Mesenchymal stem cell (in vitro differentiated cells and primary cell): Measurements from ENCODE around the gene IL12B.
"Not testable (repeated sequence)": the region's sequence is repeated elsewhere in the genome, so short reads cannot be mapped to it uniquely, and the experiment has no call there.

Experiments used
- DNase-seq: peaks from one replicate; pipeline ENCODE4 v3.0.0-alpha.2; 2013
- H2AFZ ChIP-seq: one replicate; pipeline ENCODE4 v1.6.1; 2013; ENCODE audit warnings: low read depth, mild to moderate bottlenecking, control low read depth, inconsistent platforms, low read length, moderate library complexity
- H2AK5ac ChIP-seq: 2 replicates; pipeline ENCODE4 v1.6.1; 2013; ENCODE audit warnings: low read length, moderate library complexity, mild to moderate bottlenecking, inconsistent platforms; ENCODE audit not compliant: severe bottlenecking
- H2BK120ac ChIP-seq: one replicate; pipeline ENCODE4 v1.6.1; 2013; ENCODE audit warnings: low read depth, mild to moderate bottlenecking, inconsistent platforms, low read length, moderate library complexity
- H2BK12ac ChIP-seq, 2 experiments: one replicate each; pipeline ENCODE4 v1.6.1; 2013; ENCODE audit warnings: inconsistent platforms in 2 of 2, low read length in 2 of 2, mild to moderate bottlenecking in 2 of 2, moderate library complexity in 2 of 2, control low read depth in 1 of 2
- H2BK15ac ChIP-seq: one replicate; pipeline ENCODE4 v1.6.1; 2013; ENCODE audit warnings: mild to moderate bottlenecking, low read depth, inconsistent platforms; ENCODE audit not compliant: poor library complexity, severe bottlenecking
- H2BK5ac ChIP-seq: 2 replicates; pipeline ENCODE4 v1.6.1; 2013; ENCODE audit warnings: low read depth, mild to moderate bottlenecking, low read length, control low read depth, inconsistent platforms; ENCODE audit not compliant: poor library complexity, severe bottlenecking
- H3K14ac ChIP-seq, 2 experiments: one replicate each; pipeline ENCODE4 v1.6.1; 2013; ENCODE audit warnings: inconsistent platforms in 2 of 2, low read length in 2 of 2, control low read depth in 1 of 2, mild to moderate bottlenecking in 1 of 2, moderate library complexity in 1 of 2
- H3K18ac ChIP-seq, 2 experiments: one replicate each; pipeline ENCODE4 v1.6.1; 2013; ENCODE audit warnings: inconsistent platforms in 2 of 2, low read length in 2 of 2, control low read depth in 1 of 2, low read depth in 1 of 2, mild to moderate bottlenecking in 1 of 2
- H3K23ac ChIP-seq, 2 experiments: one replicate each; pipeline ENCODE4 v1.6.1; 2013; ENCODE audit warnings: inconsistent platforms in 2 of 2, low read length in 2 of 2, mild to moderate bottlenecking in 2 of 2, moderate library complexity in 2 of 2, control low read depth in 1 of 2
- H3K27ac ChIP-seq: 2 replicates; pipeline ENCODE4 v1.5.1; 2013; ENCODE audit warnings: mild to moderate bottlenecking, moderate library complexity, low read length, control low read depth, inconsistent platforms; ENCODE audit not compliant: poor library complexity, severe bottlenecking
- H3K27me3 ChIP-seq, 2 experiments: 2 replicates each; pipeline versions ENCODE4 v1.6.1 to v1.7.0; 2013; ENCODE audit warnings: low read length in 2 of 2, mild to moderate bottlenecking in 2 of 2, moderate library complexity in 2 of 2, control low read depth in 1 of 2, inconsistent platforms in 1 of 2; ENCODE audit not compliant: control insufficient read depth in 1 of 2, insufficient read depth in 1 of 2
- H3K36me3 ChIP-seq, 2 experiments: 2 replicates each; pipeline versions ENCODE4 v1.6.1 to v1.7.0; 2013; ENCODE audit warnings: low read length in 2 of 2, control low read depth in 1 of 2, inconsistent platforms in 1 of 2, low read depth in 1 of 2, mild to moderate bottlenecking in 1 of 2; ENCODE audit not compliant: insufficient read depth in 2 of 2, control insufficient read depth in 1 of 2
- H3K4ac ChIP-seq, 2 experiments: one replicate each; pipeline ENCODE4 v1.6.1; 2013; ENCODE audit warnings: inconsistent platforms in 2 of 2, low read length in 2 of 2, mild to moderate bottlenecking in 2 of 2, moderate library complexity in 2 of 2, control low read depth in 1 of 2, low read depth in 1 of 2
- H3K4me1 ChIP-seq: 2 replicates; pipeline ENCODE4 v1.6.1; 2013; ENCODE audit warnings: low read depth, low read length, control low read depth; ENCODE audit not compliant: control insufficient read depth, insufficient read depth
- H3K4me2 ChIP-seq: 2 replicates; pipeline ENCODE4 v1.6.1; 2013; ENCODE audit warnings: low read length, mild to moderate bottlenecking, inconsistent platforms; ENCODE audit not compliant: poor library complexity, severe bottlenecking
- H3K4me3 ChIP-seq, 2 experiments: 2 replicates each; pipeline versions ENCODE4 v1.5.1 to v1.7.0; 2013; ENCODE audit warnings: low read length in 2 of 2, mild to moderate bottlenecking in 2 of 2, control low read depth in 1 of 2, low read depth in 1 of 2; ENCODE audit not compliant: insufficient read depth in 1 of 2
- H3K79me1 ChIP-seq: replicated peaks from 2 replicates; pipeline ENCODE4 v1.6.1; 2013; ENCODE audit warnings: mild to moderate bottlenecking, control low read depth, low read length, inconsistent platforms; ENCODE audit not compliant: poor library complexity, severe bottlenecking
- H3K9ac ChIP-seq: 2 replicates; pipeline ENCODE4 v1.7.0; 2013; ENCODE audit warnings: mild to moderate bottlenecking, low read length, moderate library complexity
- H3K9me3 ChIP-seq: 2 replicates; pipeline ENCODE4 v1.7.0; 2013; ENCODE audit warnings: mild to moderate bottlenecking, low read length; ENCODE audit not compliant: control insufficient read depth
- H4K8ac ChIP-seq: one replicate; pipeline ENCODE4 v1.6.1; 2013; ENCODE audit warnings: inconsistent platforms, mild to moderate bottlenecking, low read length, moderate library complexity
- H4K91ac ChIP-seq: one replicate; pipeline ENCODE4 v1.6.1; 2013; ENCODE audit warnings: mild to moderate bottlenecking, low read length, inconsistent platforms
- WGBS: methylation state at CpG from one replicate; pipeline ENCODE4 v1.1.7; 2013; ENCODE audit warnings: mixed read lengths; 5-methylcytosine and 5-hydroxymethylcytosine counted together

The IL12B gene

GRCh38 chr5:159304961-159305595, 25.2 kb downstream of the IL12B start:
- WGBS: 70% methylated on average over 5 of the region's 5 CpGs
- Histone ChIP-seq H3K14ac (no peak overlapping the region), H2BK12ac (no peak overlapping the region), H3K4me3 (no peak overlapping the region), H3K79me1 (no peaks in the 10 kb centered on the region), H3K4me2 (no peak overlapping the region), H4K91ac (no peak overlapping the region), H4K8ac (no peak overlapping the region), H3K9me3 (peaks cover 24% of the 10 kb centered on the region), H3K4me1 (no peaks in the 10 kb centered on the region), H3K18ac (no peak overlapping the region), H3K23ac (no peak overlapping the region), H3K9ac (no peak overlapping the region), H2BK120ac (no peak overlapping the region), H2AK5ac (no peak overlapping the region), H3K27me3 (peaks cover 19 to 48% of the 10 kb centered on the region in 2 experiments), H2BK15ac (no peak overlapping the region), H2AFZ (no peak overlapping the region), H3K27ac (no peak overlapping the region), H3K4ac (no peak overlapping the region), H2BK5ac (no peak overlapping the region), H3K36me3 (no peaks in the 10 kb centered on the region)
- no peak for DNase-seq

GRCh38 chr5:159303286-159303685, 27.0 kb downstream of the IL12B start:
- Histone ChIP-seq H2BK15ac (no peak overlapping the region), H2BK12ac (no peak overlapping the region), H4K8ac (no peak overlapping the region), H4K91ac (no peak overlapping the region), H2AK5ac (no peak overlapping the region), H3K27me3 (peaks cover 5 to 30% of the 10 kb centered on the region in 2 experiments), H3K4ac (no peak overlapping the region), H2AFZ (no peak overlapping the region), H3K23ac (no peak overlapping the region), H3K4me2 (no peak overlapping the region), H3K9me3 (peaks cover 24% of the 10 kb centered on the region), H2BK5ac (no peak overlapping the region), H3K9ac (no peak overlapping the region), H3K27ac (no peak overlapping the region), H3K79me1 (no peaks in the 10 kb centered on the region), H3K14ac (no peak overlapping the region), H3K36me3 (no peaks in the 10 kb centered on the region), H3K4me3 (no peak overlapping the region), H2BK120ac (no peak overlapping the region), H3K18ac (no peak overlapping the region), H3K4me1 (no peaks in the 10 kb centered on the region)
- no peak for DNase-seq
- 94% methylated on average over 4 of the region's 4 CpGs for WGBS

- H2BK5ac ChIP-seq, H2BK120ac ChIP-seq, H2BK15ac ChIP-seq, H3K14ac ChIP-seq, H2AK5ac ChIP-seq, DNase-seq, H4K8ac ChIP-seq, H2BK12ac ChIP-seq, H3K4ac ChIP-seq, H3K4me3 ChIP-seq, H3K79me1 ChIP-seq, H3K9ac ChIP-seq, H3K27ac ChIP-seq, H3K18ac ChIP-seq, H4K91ac ChIP-seq, H3K4me1 ChIP-seq, H3K23ac ChIP-seq, H2AFZ ChIP-seq, H3K36me3 ChIP-seq, H3K4me2 ChIP-seq: not testable (repeated sequence)
- H3K9me3 ChIP-seq: peaks cover 26% of the 10 kb centered on the region
- WGBS: 86% methylated on average over 10 of the region's 13 CpGs
- peaks cover 0 to 22% of the 10 kb centered on the region in 2 experiments for H3K27me3 ChIP-seq
Measured at GRCh38 chr5:159301929-159302860, 28.1 kb downstream of the IL12B start.

- peaks cover 26% of the 10 kb centered on the region for H3K9me3 ChIP-seq
- no peak overlapping the region for H3K4me2 ChIP-seq
- no peak overlapping the region for H3K18ac ChIP-seq
- H3K27ac ChIP-seq: no peak overlapping the region
- no peak overlapping the region for H3K14ac ChIP-seq
- H3K27me3 ChIP-seq: peaks cover 0 to 22% of the 10 kb centered on the region in 2 experiments
- H4K8ac ChIP-seq: no peak overlapping the region
- H3K4me1 ChIP-seq: no peaks in the 10 kb centered on the region
- WGBS: 100% methylated on average over 1 of the region's 3 CpGs
- no peak overlapping the region for H2BK120ac ChIP-seq
- no peak overlapping the region for H2BK5ac ChIP-seq
- no peak overlapping the region for H2BK15ac ChIP-seq
- DNase-seq: no peak
- H3K36me3 ChIP-seq: no peaks in the 10 kb centered on the region
- H3K23ac ChIP-seq: no peak overlapping the region
- no peak overlapping the region for H2BK12ac ChIP-seq
- no peaks in the 10 kb centered on the region for H3K79me1 ChIP-seq
- no peak overlapping the region for H2AK5ac ChIP-seq
- H3K4ac ChIP-seq: no peak overlapping the region
- H3K9ac ChIP-seq: no peak overlapping the region
- no peak overlapping the region for H4K91ac ChIP-seq
- no peak overlapping the region for H3K4me3 ChIP-seq
- no peak overlapping the region for H2AFZ ChIP-seq
Measured at GRCh38 chr5:159301466-159301865, 28.8 kb downstream of the IL12B start.
